Lung (tissue), 12 donors: ENCODE measurements around the gene KIAA2012. TPM values are rescaled to one million over a fixed set of nuclear protein-coding genes. Genes with fewer than 3 reads are reported as not detected.

Source experiments
- ATAC-seq: fragments of 200-7000 bp; cut with Tn5 transposase; one replicate; pipeline ENCODE4 v1.9.1; 2020; ENCODE audit warnings: moderate number of reproducible peaks; ENCODE audit not compliant: insufficient read depth, low FRiP score
- DNase-seq, 3 donors: peaks; one replicate each; pipeline ENCODE4 v3.0.0-alpha.2; 2013 to 2017
- H3K27ac ChIP-seq, 2 donors: one replicate each; pipeline ENCODE4 v1.5.1; 2013; ENCODE audit warnings: mild to moderate bottlenecking in 2 of 2, moderate library complexity in 2 of 2, control low read depth in 1 of 2, inconsistent platforms in 1 of 2, low read depth in 1 of 2, low read length in 1 of 2
- H3K27me3 ChIP-seq, 3 donors: one replicate each; pipeline ENCODE4 v1.5.1; 2013; ENCODE audit warnings: low read length in 2 of 3; ENCODE audit not compliant: control insufficient read depth in 3 of 3, insufficient read depth in 3 of 3
- H3K36me3 ChIP-seq, 4 donors: one replicate each; pipeline ENCODE4 v1.5.1; 2013; ENCODE audit warnings: low read length in 4 of 4, mild to moderate bottlenecking in 1 of 4, moderate library complexity in 1 of 4; ENCODE audit not compliant: control insufficient read depth in 4 of 4, insufficient read depth in 4 of 4
- H3K4me1 ChIP-seq, 5 donors: one replicate each; pipeline ENCODE4 v1.5.1; 2013; ENCODE audit warnings: low read length in 5 of 5, mild to moderate bottlenecking in 2 of 5, moderate library complexity in 1 of 5; ENCODE audit not compliant: control insufficient read depth in 5 of 5, insufficient read depth in 5 of 5
- H3K4me3 ChIP-seq: one replicate; pipeline ENCODE4 v1.5.1; 2013; ENCODE audit warnings: mild to moderate bottlenecking, control low read depth, moderate library complexity
- H3K9ac ChIP-seq, 2 donors: one replicate each; pipeline ENCODE4 v1.5.1; 2013; ENCODE audit warnings: low read length in 2 of 2, control low read depth in 1 of 2; ENCODE audit not compliant: insufficient read depth in 1 of 2
- H3K9me3 ChIP-seq, 4 donors: one replicate each; pipeline ENCODE4 v1.5.1; 2013; ENCODE audit warnings: low read length in 3 of 4, mild to moderate bottlenecking in 1 of 4, moderate library complexity in 1 of 4; ENCODE audit not compliant: control insufficient read depth in 4 of 4, insufficient read depth in 3 of 4
- WGBS, 2 donors: extraction: QIAGEN DNeasy Blood & Tissue Kit; methylation state at CpG; one replicate each; pipeline ENCODE4 v1.1.7; 2013; 5-methylcytosine and 5-hydroxymethylcytosine counted together
- polyA plus RNA-seq, 2 donors: library from polyadenylated mRNA; stranded (reverse); fragments of 200-250 nt; gene quantifications; one replicate each; pipeline ENCODE4 v1.2.1, GENCODE V29; 2013
- total RNA-seq, 2 donors: library from RNA; depleted of rRNA in 1 of 2; stranded (reverse); fragments of >200 nt in 1 of 2; gene quantifications; one replicate each; pipeline ENCODE4 v1.2.1, GENCODE V29; 2014 to 2021
- TF ChIP-seq, protein P1 (sequence below): IDR thresholded peaks from 2 replicates; pipeline ENCODE4 v1.5.1; 2012; ENCODE audit warnings: mild to moderate bottlenecking; ENCODE audit errors: control extremely low read depth, extremely low read depth
- donor health status: control.
- donor health status: control.
- donor health status: Bipolar disorder and iron deficiency.
- donor health status: healthy.
- donor health status: DM: yes; HTN: yes; CAD: no.

KIAA2012 gene
- total and polyA plus RNA-seq, 4 donors: 0.69 to 8.5 (median 3.6) TPM

DNA sequence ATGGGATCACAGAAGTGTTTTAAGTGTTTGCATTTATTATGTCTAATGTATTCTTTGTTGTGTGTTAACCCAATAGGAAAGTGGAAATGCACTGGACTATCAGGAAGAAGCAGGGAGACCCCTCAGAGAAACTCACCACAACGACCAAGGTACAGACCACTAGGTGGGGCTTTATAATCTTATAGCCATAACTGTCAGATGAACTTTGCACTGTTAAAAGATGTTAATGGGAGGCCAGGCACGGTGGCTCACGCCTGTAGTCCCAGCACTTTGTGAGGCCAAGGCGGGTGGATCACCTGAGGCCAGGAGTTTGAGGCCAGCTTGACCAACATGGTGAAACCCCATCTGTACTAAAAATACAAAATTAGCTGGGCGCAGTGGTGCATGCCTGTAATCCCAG lies 92.2 kb downstream of the KIAA2012 start:
- ATAC-seq (no peak), DNase-seq (no peak)
- peaks cover 0 to 4% (median 0%) of the 10 kb centered on the region in 5 donors for H3K4me1 ChIP-seq
- WGBS, 2 donors: 85% methylated on average over 5 of the region's 5 CpGs
- H3K4me3 ChIP-seq: no peak overlapping the region
- no peaks in the 10 kb centered on the region for H3K9me3 ChIP-seq
- no peak overlapping the region for H3K27ac ChIP-seq
- H3K9ac ChIP-seq: no peak overlapping the region
- TF ChIP-seq, protein P1, sequence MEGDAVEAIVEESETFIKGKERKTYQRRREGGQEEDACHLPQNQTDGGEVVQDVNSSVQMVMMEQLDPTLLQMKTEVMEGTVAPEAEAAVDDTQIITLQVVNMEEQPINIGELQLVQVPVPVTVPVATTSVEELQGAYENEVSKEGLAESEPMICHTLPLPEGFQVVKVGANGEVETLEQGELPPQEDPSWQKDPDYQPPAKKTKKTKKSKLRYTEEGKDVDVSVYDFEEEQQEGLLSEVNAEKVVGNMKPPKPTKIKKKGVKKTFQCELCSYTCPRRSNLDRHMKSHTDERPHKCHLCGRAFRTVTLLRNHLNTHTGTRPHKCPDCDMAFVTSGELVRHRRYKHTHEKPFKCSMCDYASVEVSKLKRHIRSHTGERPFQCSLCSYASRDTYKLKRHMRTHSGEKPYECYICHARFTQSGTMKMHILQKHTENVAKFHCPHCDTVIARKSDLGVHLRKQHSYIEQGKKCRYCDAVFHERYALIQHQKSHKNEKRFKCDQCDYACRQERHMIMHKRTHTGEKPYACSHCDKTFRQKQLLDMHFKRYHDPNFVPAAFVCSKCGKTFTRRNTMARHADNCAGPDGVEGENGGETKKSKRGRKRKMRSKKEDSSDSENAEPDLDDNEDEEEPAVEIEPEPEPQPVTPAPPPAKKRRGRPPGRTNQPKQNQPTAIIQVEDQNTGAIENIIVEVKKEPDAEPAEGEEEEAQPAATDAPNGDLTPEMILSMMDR: no peak
- no peaks in the 10 kb centered on the region for H3K36me3 ChIP-seq
- no peaks in the 10 kb centered on the region for H3K27me3 ChIP-seq

DNA sequence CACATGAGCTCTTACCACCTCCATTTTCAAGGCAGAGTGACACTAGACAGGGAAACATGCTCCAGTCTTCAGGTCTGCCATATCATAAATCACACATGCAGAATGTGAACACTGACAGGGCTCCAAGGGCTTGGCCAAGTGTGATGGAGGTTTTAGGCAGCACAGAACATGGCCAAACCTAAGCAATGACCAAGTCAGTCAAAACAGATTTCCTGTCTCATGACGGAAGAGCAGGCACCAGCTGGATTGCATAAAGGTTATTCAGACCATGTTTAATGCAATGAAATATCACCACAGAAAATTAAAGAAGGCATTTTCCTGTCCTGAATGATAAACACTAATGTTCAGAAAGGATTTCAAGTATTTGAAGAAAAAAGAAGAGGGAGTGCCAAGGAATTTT lies 92.9 kb downstream of the KIAA2012 start:
- H3K4me1 ChIP-seq: peaks cover 0 to 1% (median 0%) of the 10 kb centered on the region in 5 donors
- H3K27ac ChIP-seq: no peak overlapping the region
- TF ChIP-seq, protein P1: no peak
- no peak overlapping the region for H3K9ac ChIP-seq
- WGBS, 2 donors: 25 to 44% methylated on average over 1 of the region's 1 CpG
- H3K9me3 ChIP-seq: no peaks in the 10 kb centered on the region
- peaks cover 0 to 4% (median 0%) of the 10 kb centered on the region in 3 donors for H3K27me3 ChIP-seq
- ATAC-seq: no peak
- no peaks in the 10 kb centered on the region for H3K36me3 ChIP-seq
- no peak overlapping the region for H3K4me3 ChIP-seq
- DNase-seq: no peak

DNA sequence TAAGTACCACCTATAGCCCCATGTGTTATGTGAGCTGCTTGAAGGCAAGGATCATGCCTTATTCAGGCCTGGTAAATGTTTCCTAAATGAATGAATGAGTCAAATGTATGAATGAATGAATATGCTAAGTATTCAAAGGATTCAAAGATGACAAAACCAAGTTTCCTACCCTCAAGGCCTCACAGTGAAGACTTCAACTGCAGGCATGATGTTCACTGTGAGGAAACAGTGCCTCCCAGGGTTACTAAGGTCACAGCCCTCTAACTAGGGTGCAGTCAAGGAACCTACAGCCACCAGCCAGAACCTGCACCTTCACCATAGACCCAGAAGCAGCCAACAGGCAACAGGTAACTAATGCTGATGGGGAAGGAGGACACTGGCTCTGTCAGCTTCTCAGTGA lies 96.1 kb downstream of the KIAA2012 start:
- ATAC-seq: no peak
- no peaks in the 10 kb centered on the region for H3K9me3 ChIP-seq
- TF ChIP-seq, protein P1: no peak
- peaks cover 0 to 8% (median 0%) of the 10 kb centered on the region in 5 donors for H3K4me1 ChIP-seq
- H3K27me3 ChIP-seq: peaks cover 0 to 4% (median 0%) of the 10 kb centered on the region in 3 donors
- no peaks in the 10 kb centered on the region for H3K36me3 ChIP-seq
- no peak for DNase-seq
- no peak overlapping the region for H3K4me3 ChIP-seq
- no peak overlapping the region for H3K9ac ChIP-seq
- H3K27ac ChIP-seq: no peak overlapping the region

DNA sequence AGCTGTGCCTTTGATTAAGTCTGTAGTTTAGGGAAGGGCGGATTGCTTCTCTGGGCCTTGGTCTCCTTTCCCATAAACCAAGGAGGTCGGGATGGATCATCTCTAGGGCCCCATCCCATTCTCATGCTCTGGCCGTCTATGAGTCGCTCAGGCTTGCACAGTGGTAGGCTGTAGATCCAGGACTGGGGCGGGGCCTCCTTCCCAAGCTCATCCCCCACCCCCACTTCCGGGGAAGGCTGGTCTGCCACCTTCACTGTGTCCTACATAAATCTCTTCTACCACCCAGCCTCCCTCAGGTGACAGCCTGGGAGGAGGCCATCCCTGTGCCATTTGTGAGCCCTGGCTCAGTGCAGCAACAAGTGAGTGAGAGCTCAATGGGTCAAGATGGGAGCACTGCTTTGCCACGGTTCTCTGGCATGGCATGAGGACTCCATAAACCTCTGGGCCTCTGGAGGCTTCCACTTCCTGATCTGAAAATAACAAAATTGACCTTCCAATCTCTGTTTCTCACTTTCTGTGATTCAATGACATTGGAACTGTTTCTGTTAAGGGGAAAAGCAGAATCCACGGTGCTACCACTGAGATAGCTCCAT lies 96.9 kb downstream of the KIAA2012 start:
- Histone ChIP-seq H3K4me1 (peaks cover 0 to 8% (median 0%) of the 10 kb centered on the region in 5 donors), H3K27ac (no peak overlapping the region), H3K9me3 (no peaks in the 10 kb centered on the region), H3K27me3 (peaks cover 0 to 4% (median 0%) of the 10 kb centered on the region in 3 donors), H3K4me3 (no peak overlapping the region), H3K36me3 (no peaks in the 10 kb centered on the region), H3K9ac (no peak overlapping the region)
- WGBS, 2 donors: 92 to 94% methylated on average over 8 of the region's 8 CpGs
- DNase-seq (no peak), ATAC-seq (no peak)
- TF ChIP-seq, protein P1: no peak
